Kidney (tissue), 14 donors: Measurements from ENCODE around the gene ADGRD1. TPM values are rescaled to one million over a fixed set of nuclear protein-coding genes. Genes with fewer than 3 reads are reported as not detected.

Source experiments
- DNase-seq, 5 donors: peaks; one replicate each; pipeline ENCODE4 v3.0.0-alpha.2; 2013 to 2020
- FAIRE-seq: peaks from 2 replicates; lab custom pipeline; 2012; peaks lifted over from hg19 to GRCh38; lab: Jason Lieb, UNC
- H3K27ac ChIP-seq, 2 donors: one replicate each; pipeline ENCODE4 v1.7.0; 2013; ENCODE audit warnings: low read depth in 2 of 2, low read length in 2 of 2, inconsistent platforms in 1 of 2
- H3K27me3 ChIP-seq: one replicate; pipeline ENCODE4 v1.7.1; 2013; ENCODE audit warnings: low read length, inconsistent platforms; ENCODE audit not compliant: control insufficient read depth, insufficient read depth
- H3K36me3 ChIP-seq, 3 donors: one replicate each; pipeline versions ENCODE4 v1.7.0 to v1.7.1; 2013; ENCODE audit warnings: low read length in 3 of 3, control low read depth in 1 of 3, inconsistent platforms in 1 of 3; ENCODE audit not compliant: insufficient read depth in 3 of 3, control insufficient read depth in 2 of 3
- H3K4me1 ChIP-seq, 3 donors: one replicate each; pipeline versions ENCODE4 v1.7.0 to v1.7.1; 2013; ENCODE audit warnings: low read length in 3 of 3, inconsistent platforms in 1 of 3, low read depth in 1 of 3; ENCODE audit not compliant: control insufficient read depth in 2 of 3, insufficient read depth in 2 of 3
- H3K4me3 ChIP-seq, 3 donors: one replicate each; pipeline versions ENCODE4 v1.7.0 to v1.8.1; 2013; ENCODE audit warnings: low read length in 3 of 3, control low read depth in 1 of 3, inconsistent platforms in 1 of 3
- H3K9ac ChIP-seq, 3 donors: one replicate each; pipeline versions ENCODE4 v1.7.0 to v1.7.1; 2013; ENCODE audit warnings: low read length in 3 of 3, control low read depth in 1 of 3, inconsistent platforms in 1 of 3
- H3K9me3 ChIP-seq, 3 donors: one replicate each; pipeline versions ENCODE4 v1.7.0 to v1.7.1; 2013; ENCODE audit warnings: low read length in 3 of 3, control low read depth in 1 of 3, inconsistent platforms in 1 of 3; ENCODE audit not compliant: control insufficient read depth in 2 of 3, insufficient read depth in 1 of 3
- intact Hi-C: fragments of 100-400 bp; cut with DNase I; formaldehyde crosslinking; loops from one replicate; pipeline ENCODE4 v1.11.1; 2022
- polyA plus RNA-seq: library from polyadenylated mRNA; stranded (reverse); fragments of 350-450 nt; fragmentation: Illumina TruSeq; extraction: RNeasy Lipid Tissue Mini Kit (QIAGEN cat#74804); gene quantifications from one replicate; pipeline ENCODE4 v1.2.3, GENCODE V29; 2014; ENCODE audit warnings: low read depth, low replicate concordance; ENCODE audit not compliant: insufficient read depth
- total RNA-seq: library from RNA; stranded (reverse); fragmentation: NEBNext Ultra II Directional; extraction: Animal tissue kit (Norgen Biotek cat#: 25700); gene quantifications from one replicate; pipeline ENCODE4 v1.2.1, GENCODE V29; 2021
- TF ChIP-seq, protein P1 (sequence below): IDR thresholded peaks from 3 replicates; pipeline ENCODE4 v1.5.1; 2012; ENCODE audit warnings: mild to moderate bottlenecking, moderate library complexity, borderline replicate concordance; ENCODE audit not compliant: insufficient read depth; ENCODE audit errors: extremely low read depth
- donor health status: control.
- donor health status: control.
- donor health status: control.
- donor health status: control.
- donor health status: control.
- donor health status: DM: yes; HTN: yes; CAD: no.
- donor health status: Normal renal cell carcinoma (clear cell type).

The ADGRD1 gene
- total and polyA plus RNA-seq, 2 donors from 2014 or later = 1.7 to 6.7 TPM

DNA sequence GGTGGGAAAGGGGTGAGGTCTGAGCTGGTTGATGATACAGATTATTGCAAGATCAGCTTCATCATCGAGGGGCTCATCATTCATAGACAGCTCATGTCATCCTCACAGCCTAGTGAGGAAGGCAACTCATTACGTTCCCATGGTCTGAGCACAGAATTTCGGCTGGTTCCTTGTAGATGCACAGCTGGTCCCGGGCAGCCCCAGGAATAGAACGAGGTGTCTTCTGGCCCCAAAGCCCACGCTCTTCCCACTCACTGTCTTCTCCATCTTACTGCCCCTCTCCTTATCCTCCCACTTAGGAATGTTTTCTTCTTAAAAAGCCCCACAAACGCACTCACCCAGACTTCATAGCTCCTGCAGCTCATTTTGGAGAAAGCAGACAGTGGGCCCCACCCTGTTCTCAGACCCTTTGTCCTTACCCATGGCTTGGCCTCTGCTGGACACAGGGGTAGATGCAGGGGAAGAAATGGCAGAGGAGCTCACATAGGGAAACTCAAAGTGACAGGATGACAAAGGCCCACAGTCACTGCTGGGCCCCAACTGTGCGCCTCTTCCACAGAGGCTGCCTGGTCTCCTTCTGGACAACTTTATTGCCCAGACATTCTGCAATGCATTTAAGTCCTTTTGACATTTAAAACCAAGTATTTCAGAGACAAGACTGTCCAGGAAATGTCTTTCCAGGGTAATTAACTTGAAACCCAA, 162.2 kb downstream of the ADGRD1 start:
- intact Hi-C loops = no loop called here
- Histone ChIP-seq H3K9me3 (no peaks in the 10 kb centered on the region), H3K4me3 (no peak overlapping the region), H3K36me3 (no peaks in the 10 kb centered on the region), H3K27ac (no peak overlapping the region), H3K9ac (no peak overlapping the region), H3K4me1 (peaks cover 0 to 3% (median 0%) of the 10 kb centered on the region in 3 donors), H3K27me3 (no peaks in the 10 kb centered on the region)
- DNase-seq = peak in 1 of 5 donors; percentile 48
- TF ChIP-seq, protein P1, sequence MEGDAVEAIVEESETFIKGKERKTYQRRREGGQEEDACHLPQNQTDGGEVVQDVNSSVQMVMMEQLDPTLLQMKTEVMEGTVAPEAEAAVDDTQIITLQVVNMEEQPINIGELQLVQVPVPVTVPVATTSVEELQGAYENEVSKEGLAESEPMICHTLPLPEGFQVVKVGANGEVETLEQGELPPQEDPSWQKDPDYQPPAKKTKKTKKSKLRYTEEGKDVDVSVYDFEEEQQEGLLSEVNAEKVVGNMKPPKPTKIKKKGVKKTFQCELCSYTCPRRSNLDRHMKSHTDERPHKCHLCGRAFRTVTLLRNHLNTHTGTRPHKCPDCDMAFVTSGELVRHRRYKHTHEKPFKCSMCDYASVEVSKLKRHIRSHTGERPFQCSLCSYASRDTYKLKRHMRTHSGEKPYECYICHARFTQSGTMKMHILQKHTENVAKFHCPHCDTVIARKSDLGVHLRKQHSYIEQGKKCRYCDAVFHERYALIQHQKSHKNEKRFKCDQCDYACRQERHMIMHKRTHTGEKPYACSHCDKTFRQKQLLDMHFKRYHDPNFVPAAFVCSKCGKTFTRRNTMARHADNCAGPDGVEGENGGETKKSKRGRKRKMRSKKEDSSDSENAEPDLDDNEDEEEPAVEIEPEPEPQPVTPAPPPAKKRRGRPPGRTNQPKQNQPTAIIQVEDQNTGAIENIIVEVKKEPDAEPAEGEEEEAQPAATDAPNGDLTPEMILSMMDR = no peak
- FAIRE-seq = no peak

DNA sequence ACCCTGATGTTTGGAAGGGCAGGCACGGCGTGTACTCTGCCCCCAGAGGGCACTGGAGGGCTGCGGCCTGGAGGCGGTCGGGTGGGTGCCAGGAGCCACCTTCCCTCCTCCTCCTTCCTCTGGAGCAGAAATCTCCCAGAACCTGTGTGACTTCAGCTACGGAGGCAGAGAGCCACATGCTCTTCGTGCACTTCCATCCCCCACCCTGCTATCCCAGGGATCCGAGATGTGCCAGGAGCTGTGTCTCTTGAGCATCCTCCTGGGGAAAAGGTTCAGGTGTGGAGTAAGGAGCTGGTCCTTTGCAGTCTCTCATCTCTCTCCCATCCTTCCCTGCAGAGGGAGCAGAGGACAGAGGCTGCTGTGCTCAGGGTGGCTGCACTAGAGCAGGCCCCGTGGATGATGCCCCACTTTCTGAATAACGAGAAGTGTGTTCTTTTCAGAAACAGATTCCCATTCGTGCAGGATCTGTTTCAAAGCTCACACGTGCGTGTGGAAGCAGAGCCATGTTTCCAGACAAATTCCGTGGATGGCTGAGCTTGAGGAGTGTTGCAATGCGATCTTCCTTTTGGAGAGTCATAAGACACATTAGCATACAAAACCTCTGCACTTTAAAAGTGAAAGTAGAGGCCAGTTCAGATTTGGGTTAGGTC, 162.9 kb downstream of the ADGRD1 start:
- Histone ChIP-seq H3K9ac (no peak overlapping the region), H3K27me3 (no peaks in the 10 kb centered on the region), H3K27ac (no peak overlapping the region), H3K4me1 (peaks cover 0 to 3% (median 0%) of the 10 kb centered on the region in 3 donors), H3K9me3 (no peaks in the 10 kb centered on the region), H3K36me3 (no peaks in the 10 kb centered on the region), H3K4me3 (no peak overlapping the region)
- peak; percentile 72 to 80 (median 77) for DNase-seq
- intact Hi-C loops = no loop called here
- FAIRE-seq = no peak
- TF ChIP-seq, protein P1 = peak; percentile 2

DNA sequence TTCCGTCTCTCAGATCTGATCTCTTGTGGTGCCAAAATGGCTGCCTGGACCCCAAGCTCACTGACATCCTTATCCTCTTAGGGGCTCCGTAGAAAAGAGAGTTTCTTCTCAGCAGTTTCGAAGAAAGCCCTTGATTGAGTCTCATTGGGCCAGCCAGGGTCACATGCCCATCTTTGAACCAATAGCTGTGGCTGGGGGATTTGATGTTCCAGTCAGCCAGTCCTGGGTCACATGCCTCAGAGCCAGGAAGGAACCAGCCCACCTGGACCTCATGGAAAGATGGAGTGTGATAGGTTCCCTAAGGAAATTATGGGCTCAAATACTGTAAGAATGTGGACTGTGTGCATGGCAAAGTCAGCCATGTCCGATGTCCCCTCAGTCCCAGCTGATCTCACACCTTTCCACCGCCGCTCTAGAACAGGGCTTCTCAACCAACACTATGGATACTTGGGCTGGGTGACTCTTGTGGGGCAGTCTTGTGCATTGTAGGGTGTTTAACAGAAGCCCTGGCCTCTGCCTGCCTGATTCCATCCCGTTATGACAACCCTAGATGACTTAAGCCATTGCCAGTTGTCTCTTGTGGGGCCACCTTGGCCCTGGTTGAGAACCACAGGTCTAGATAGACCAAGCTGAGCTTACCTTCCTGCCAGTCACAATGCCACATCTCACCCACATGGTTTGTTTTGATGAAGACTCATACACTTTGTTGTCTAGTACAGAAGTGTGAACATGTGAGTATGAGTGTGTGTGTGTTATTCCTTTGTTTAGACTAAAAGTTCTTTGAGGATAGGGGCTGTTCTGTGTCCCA, 163.9 kb downstream of the ADGRD1 start:
- H3K9me3 ChIP-seq = no peaks in the 10 kb centered on the region
- DNase-seq (peak in 1 of 5 donors; percentile 18), FAIRE-seq (no peak)
- H3K9ac ChIP-seq = no peak overlapping the region
- H3K4me3 ChIP-seq = no peak overlapping the region
- H3K27ac ChIP-seq = no peak overlapping the region
- H3K4me1 ChIP-seq = peaks cover 0 to 3% (median 0%) of the 10 kb centered on the region in 3 donors
- intact Hi-C loops = no loop called here
- no peaks in the 10 kb centered on the region for H3K27me3 ChIP-seq
- H3K36me3 ChIP-seq = no peaks in the 10 kb centered on the region
- TF ChIP-seq, protein P1 = no peak
